Peyer's patch (tissue), 4 donors: ENCODE measurements around the gene COPB1. TPM values are rescaled to one million over a fixed set of nuclear protein-coding genes. Genes with fewer than 3 reads are reported as not detected.

Experiments used
- DNase-seq, 3 donors: peaks; one replicate each; pipeline ENCODE4 v3.0.0-alpha.2; 2017 to 2019
- H3K27ac ChIP-seq, 4 donors: fragments of 200-600 bp; sonication (generic); one replicate each; pipeline ENCODE4 v1.5.1; 2016 to 2019
- H3K27me3 ChIP-seq, 2 donors: fragments of 200-600 bp; sonication (generic); one replicate each; pipeline ENCODE4 v1.5.1; 2019
- H3K36me3 ChIP-seq, 3 donors: fragments of 200-600 bp; sonication (generic); one replicate each; pipeline ENCODE4 v1.5.1; 2016 to 2019
- H3K4me1 ChIP-seq, 4 donors: fragments of 200-600 bp; sonication (generic); one replicate each; pipeline ENCODE4 v1.5.1; 2016 to 2019
- H3K4me3 ChIP-seq, 4 donors: fragments of 200-600 bp; sonication (generic); 1 replicate in 3 of 4; 2 replicates in 1 of 4; pipeline ENCODE4 v1.5.1; 2016 to 2019; ENCODE audit warnings: mild to moderate bottlenecking in 1 of 4
- H3K9me3 ChIP-seq, 4 donors: fragments of 200-600 bp; sonication (generic); one replicate each; pipeline ENCODE4 v1.5.1; 2016 to 2019; ENCODE audit warnings: mild to moderate bottlenecking in 1 of 4
- POLR2A ChIP-seq, 2 donors: fragments of 450-650 bp; IDR thresholded peaks; one replicate each; pipeline ENCODE4 v1.5.1; 2017; ENCODE audit warnings: antibody characterized with exemption in 2 of 2, mild to moderate bottlenecking in 2 of 2, moderate library complexity in 2 of 2
- total RNA-seq, 4 donors: library from RNA; depleted of rRNA; stranded (reverse); fragments of >200 nt; gene quantifications; one replicate each; pipeline ENCODE4 v1.1.0, GENCODE V29; 2016
- TF ChIP-seq, protein P1 (sequence below), 6 experiments: fragments of 450-650 bp in 4 of 6; fragments of 200-600 bp in 2 of 6; sonication (generic) in 1 of 6; IDR thresholded peaks; one replicate each; pipeline ENCODE4 v1.5.1; 2017 to 2019; ENCODE audit warnings: antibody characterized with exemption in 6 of 6, mild to moderate bottlenecking in 3 of 6, moderate library complexity in 1 of 6

COPB1 gene
- total RNA-seq, 4 donors from 2014 or later = 58.4 to 127 (median 92.4) TPM

GRCh38 chr11:14471127-14471526 lies 28.5 kb downstream of the COPB1 start:
- no peak for DNase-seq
- Histone ChIP-seq H3K4me1 (no peaks in the 10 kb centered on the region), H3K9me3 (no peaks in the 10 kb centered on the region), H3K27me3 (no peaks in the 10 kb centered on the region), H3K4me3 (no peak overlapping the region), H3K27ac (no peak overlapping the region), H3K36me3 (peaks cover 0 to 96% (median 0%) of the 10 kb centered on the region in 3 donors)
- TF ChIP-seq POLR2A (IDR thresholded peaks at IDR 0.05) = no peak
- TF ChIP-seq, protein P1, sequence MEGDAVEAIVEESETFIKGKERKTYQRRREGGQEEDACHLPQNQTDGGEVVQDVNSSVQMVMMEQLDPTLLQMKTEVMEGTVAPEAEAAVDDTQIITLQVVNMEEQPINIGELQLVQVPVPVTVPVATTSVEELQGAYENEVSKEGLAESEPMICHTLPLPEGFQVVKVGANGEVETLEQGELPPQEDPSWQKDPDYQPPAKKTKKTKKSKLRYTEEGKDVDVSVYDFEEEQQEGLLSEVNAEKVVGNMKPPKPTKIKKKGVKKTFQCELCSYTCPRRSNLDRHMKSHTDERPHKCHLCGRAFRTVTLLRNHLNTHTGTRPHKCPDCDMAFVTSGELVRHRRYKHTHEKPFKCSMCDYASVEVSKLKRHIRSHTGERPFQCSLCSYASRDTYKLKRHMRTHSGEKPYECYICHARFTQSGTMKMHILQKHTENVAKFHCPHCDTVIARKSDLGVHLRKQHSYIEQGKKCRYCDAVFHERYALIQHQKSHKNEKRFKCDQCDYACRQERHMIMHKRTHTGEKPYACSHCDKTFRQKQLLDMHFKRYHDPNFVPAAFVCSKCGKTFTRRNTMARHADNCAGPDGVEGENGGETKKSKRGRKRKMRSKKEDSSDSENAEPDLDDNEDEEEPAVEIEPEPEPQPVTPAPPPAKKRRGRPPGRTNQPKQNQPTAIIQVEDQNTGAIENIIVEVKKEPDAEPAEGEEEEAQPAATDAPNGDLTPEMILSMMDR (IDR thresholded peaks at IDR 0.05) = no peak

DNA sequence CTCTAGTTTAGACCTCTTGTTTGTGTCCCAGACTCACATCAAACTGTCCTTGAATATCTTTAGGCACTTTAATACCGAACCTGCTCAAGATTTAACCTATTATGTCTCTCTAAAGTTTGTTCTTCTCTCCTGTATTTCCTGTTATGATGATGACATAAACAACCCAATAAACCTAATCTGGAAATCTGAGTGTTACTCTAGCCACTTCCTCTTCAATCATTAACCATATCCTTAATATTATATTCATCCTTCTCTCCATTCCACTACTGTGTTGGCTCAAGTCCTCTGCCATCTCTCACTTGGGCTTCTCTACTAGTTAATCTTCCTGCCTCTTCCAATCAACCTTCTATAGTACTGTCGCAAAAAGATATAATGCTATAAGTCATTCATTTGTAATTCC lies 36.0 kb downstream of the COPB1 start:
- Histone ChIP-seq H3K4me1 (no peaks in the 10 kb centered on the region), H3K4me3 (no peak overlapping the region), H3K27ac (no peak overlapping the region), H3K36me3 (peaks cover 0 to 97% (median 3%) of the 10 kb centered on the region in 3 donors), H3K9me3 (no peaks in the 10 kb centered on the region), H3K27me3 (no peaks in the 10 kb centered on the region)
- DNase-seq = no peak
- TF ChIP-seq, protein P1 (IDR thresholded peaks at IDR 0.05) = no peak
- no peak for TF ChIP-seq POLR2A (IDR thresholded peaks at IDR 0.05)

- Histone ChIP-seq H3K4me3 (no peak overlapping the region), H3K4me1 (no peaks in the 10 kb centered on the region), H3K27ac (no peak overlapping the region), H3K9me3 (no peaks in the 10 kb centered on the region), H3K27me3 (no peaks in the 10 kb centered on the region), H3K36me3 (peaks cover 0 to 90% (median 0%) of the 10 kb centered on the region in 3 donors)
- TF ChIP-seq, protein P1 (IDR thresholded peaks at IDR 0.05) = no peak
- TF ChIP-seq POLR2A (IDR thresholded peaks at IDR 0.05) = no peak
- DNase-seq = no peak
Measured at GRCh38 chr11:14460147-14460546, 39.5 kb downstream of the COPB1 start.

DNA sequence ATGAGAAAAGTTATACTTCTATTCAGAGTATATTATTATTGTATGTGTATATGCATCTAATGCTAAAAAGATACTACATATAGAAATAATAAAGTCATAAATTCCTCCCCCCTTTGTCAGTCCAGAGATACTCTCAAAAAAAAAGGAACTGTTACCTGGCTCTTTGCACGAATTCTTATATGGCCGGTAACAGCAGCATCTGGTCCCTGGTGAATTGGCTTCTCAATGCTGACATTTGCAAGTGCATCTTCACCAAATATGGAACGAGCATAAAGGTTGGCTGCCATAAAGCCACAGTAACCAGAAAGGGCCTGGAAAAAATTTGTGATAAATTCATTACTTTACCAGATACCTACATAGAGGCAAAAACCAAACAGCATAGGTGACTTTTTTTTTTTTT lies 41.2 kb downstream of the COPB1 start:
- Histone ChIP-seq H3K27ac (no peak overlapping the region), H3K36me3 (peaks cover 0 to 72% (median 0%) of the 10 kb centered on the region in 3 donors), H3K4me3 (no peak overlapping the region), H3K27me3 (no peaks in the 10 kb centered on the region), H3K4me1 (no peaks in the 10 kb centered on the region), H3K9me3 (no peaks in the 10 kb centered on the region)
- DNase-seq = no peak
- TF ChIP-seq, protein P1 (IDR thresholded peaks at IDR 0.05) = no peak
- TF ChIP-seq POLR2A (IDR thresholded peaks at IDR 0.05) = no peak

- no peak for DNase-seq
- TF ChIP-seq, protein P1 (IDR thresholded peaks at IDR 0.05) = no peak
- TF ChIP-seq POLR2A (IDR thresholded peaks at IDR 0.05) = no peak
- Histone ChIP-seq H3K27ac (peak overlapping the region in 1 of 4 donors; percentile 4), H3K27me3 (no peaks in the 10 kb centered on the region), H3K4me1 (no peaks in the 10 kb centered on the region), H3K9me3 (no peaks in the 10 kb centered on the region), H3K36me3 (peaks cover 0 to 56% (median 0%) of the 10 kb centered on the region in 3 donors), H3K4me3 (no peak overlapping the region)
Measured at GRCh38 chr11:14455648-14456430, 43.8 kb downstream of the COPB1 start.
